ENCODE data around the gene CT55. TPM values are rescaled to one million over a fixed set of nuclear protein-coding genes. Genes with fewer than 3 reads are reported as not detected.

The CT55 gene
- total RNA-seq, 3 donors from 2014 or later, result not detected

- TF ChIP-seq, protein P1, sequence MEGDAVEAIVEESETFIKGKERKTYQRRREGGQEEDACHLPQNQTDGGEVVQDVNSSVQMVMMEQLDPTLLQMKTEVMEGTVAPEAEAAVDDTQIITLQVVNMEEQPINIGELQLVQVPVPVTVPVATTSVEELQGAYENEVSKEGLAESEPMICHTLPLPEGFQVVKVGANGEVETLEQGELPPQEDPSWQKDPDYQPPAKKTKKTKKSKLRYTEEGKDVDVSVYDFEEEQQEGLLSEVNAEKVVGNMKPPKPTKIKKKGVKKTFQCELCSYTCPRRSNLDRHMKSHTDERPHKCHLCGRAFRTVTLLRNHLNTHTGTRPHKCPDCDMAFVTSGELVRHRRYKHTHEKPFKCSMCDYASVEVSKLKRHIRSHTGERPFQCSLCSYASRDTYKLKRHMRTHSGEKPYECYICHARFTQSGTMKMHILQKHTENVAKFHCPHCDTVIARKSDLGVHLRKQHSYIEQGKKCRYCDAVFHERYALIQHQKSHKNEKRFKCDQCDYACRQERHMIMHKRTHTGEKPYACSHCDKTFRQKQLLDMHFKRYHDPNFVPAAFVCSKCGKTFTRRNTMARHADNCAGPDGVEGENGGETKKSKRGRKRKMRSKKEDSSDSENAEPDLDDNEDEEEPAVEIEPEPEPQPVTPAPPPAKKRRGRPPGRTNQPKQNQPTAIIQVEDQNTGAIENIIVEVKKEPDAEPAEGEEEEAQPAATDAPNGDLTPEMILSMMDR (IDR thresholded peaks at IDR 0.05), result peak in 1 of 3 donors; percentile 33
- no peak for TF ChIP-seq POLR2A (IDR thresholded peaks at IDR 0.05)
- no peak for TF ChIP-seq POLR2AphosphoS5 (IDR thresholded peaks at IDR 0.05)
- no peak for DNase-seq (ENCODE audit: low spot score in 2 of 2)
- peaks cover 0 to 37% of the 10 kb centered on the region in 2 donors for H3K27me3 ChIP-seq
- no peaks in the 10 kb centered on the region for H3K36me3 ChIP-seq
- H3K4me3 ChIP-seq, result no peak overlapping the region
- H3K9me3 ChIP-seq, result no peaks in the 10 kb centered on the region
- no peak overlapping the region for H3K27ac ChIP-seq
- intact Hi-C loops (cut with DNase I; ENCODE audit: low total_unique reads), result no loop called here
- H3K4me1 ChIP-seq, result no peaks in the 10 kb centered on the region
These were observed 59.0 kb downstream of the CT55 start for GRCh38 chrX:135112096-135112729.

DNA sequence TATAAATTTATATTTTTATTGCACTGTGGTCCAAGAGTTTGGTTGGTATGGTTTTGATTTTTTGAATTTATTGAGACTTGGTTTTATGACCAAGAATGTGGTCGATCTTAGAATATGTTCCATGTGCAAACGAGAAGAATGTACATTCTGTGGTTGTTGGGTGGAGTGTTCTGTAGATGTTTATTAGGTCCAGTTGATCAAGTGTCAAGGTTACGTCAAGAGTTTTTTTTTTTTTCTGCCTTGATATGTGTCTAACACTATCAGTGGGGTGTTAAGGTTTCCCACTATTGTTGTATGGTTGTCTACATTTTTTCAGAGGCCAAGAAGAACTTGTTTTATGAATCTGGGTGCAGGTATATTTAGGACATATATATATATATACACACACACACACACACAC lies 61.6 kb downstream of the CT55 start:
- H3K36me3 ChIP-seq, result no peaks in the 10 kb centered on the region
- no peak overlapping the region for H3K27ac ChIP-seq
- H3K4me1 ChIP-seq, result no peaks in the 10 kb centered on the region
- DNase-seq (ENCODE audit: low spot score in 2 of 2), result no peak
- intact Hi-C loops (cut with DNase I; ENCODE audit: low total_unique reads), result no loop called here
- H3K4me3 ChIP-seq, result no peak overlapping the region
- H3K27me3 ChIP-seq, result peaks cover 0 to 53% of the 10 kb centered on the region in 2 donors
- H3K9me3 ChIP-seq, result no peaks in the 10 kb centered on the region
- TF ChIP-seq, protein P1 (IDR thresholded peaks at IDR 0.05), result no peak

Other genes with a start within 250 kb of the CT55 start
- gene SMIM10, start 180.4 kb downstream of the CT55 start, total RNA-seq, result 1 to 10 TPM; 2.3 to 6.2 (median 4.5) TPM
- 1 to 10 TPM; 6.2 to 7.2 (median 6.3) TPM for gene RTL8B, start 148.9 kb downstream of the CT55 start, total RNA-seq
- gene RTL8C, start 139.0 kb downstream of the CT55 start, total RNA-seq, result 10 to 100 TPM; 31.2 to 49.1 (median 37.0) TPM
- gene RTL8A, start 119.3 kb downstream of the CT55 start, total RNA-seq, result 10 to 100 TPM; 12.9 to 18.0 (median 16.3) TPM
- gene SMIM10L2B, start 72.7 kb downstream of the CT55 start, total RNA-seq, result 1 to 10 TPM in 2 of 3 donors, under 1 TPM in 1; 0.98 to 4.1 (median 1.4) TPM
- gene ETDB, start 50.9 kb downstream of the CT55 start, total RNA-seq, result not detected
- gene ETDA, start 80.7 kb upstream of the CT55 start, total RNA-seq, result not detected
- not detected for gene ETDC, start 138.1 kb upstream of the CT55 start, total RNA-seq
- gene ZNF75D, start 172.7 kb upstream of the CT55 start, total RNA-seq, result 10 to 100 TPM; 10.4 to 13.6 (median 10.5) TPM
- gene ZNF449, start 173.4 kb upstream of the CT55 start, total RNA-seq, result 10 to 100 TPM in 1 of 3 donors, 1 to 10 TPM in 2; 5.1 to 10.4 (median 9.5) TPM

Data from breast epithelium (tissue), 4 donors.